ENCODE data around the gene OR1J2. TPM values are rescaled to one million over a fixed set of nuclear protein-coding genes. Genes with fewer than 3 reads are reported as not detected.
"Not testable (repeated sequence)": the region's sequence is repeated elsewhere in the genome, so short reads cannot be mapped to it uniquely, and the experiment has no call there.

OR1J2 gene
- total and polyA plus RNA-seq, 8 donors, result 0.12 TPM; not detected in 7

GRCh38 chr9:122536134-122536533 lies 25.5 kb downstream of the OR1J2 start:
- H3K4me1 ChIP-seq, result no peaks in the 10 kb centered on the region
- intact Hi-C loops (cut with DNase I), result no loop called here
- ATAC-seq (no peak), DNase-seq (no peak), FAIRE-seq (no peak)
- TF ChIP-seq CTCF (IDR thresholded peaks at IDR 0.05), result no peak
- no peak overlapping the region for H3K4me3 ChIP-seq
- H3K36me3 ChIP-seq, result no peaks in the 10 kb centered on the region
- no peaks in the 10 kb centered on the region for H3K27me3 ChIP-seq
- H3K9me3 ChIP-seq, result no peaks in the 10 kb centered on the region
- WGBS, 2 donors, result 90 to 96% methylated on average over 1 of the region's 1 CpG
- H3K27ac ChIP-seq, result no peak overlapping the region

GRCh38 chr9:122537066-122537465 lies 26.5 kb downstream of the OR1J2 start:
- H3K4me3 ChIP-seq; H3K9me3 ChIP-seq; H3K27me3 ChIP-seq; intact Hi-C loops (cut with DNase I); H3K27ac ChIP-seq; H3K4me1 ChIP-seq; DNase-seq; H3K36me3 ChIP-seq; ATAC-seq; FAIRE-seq: not testable (repeated sequence)
- 47 to 51% methylated on average over 7 of the region's 7 CpGs for WGBS, 2 donors

- WGBS, 2 donors, result 35 to 42% methylated on average over 2 of the region's 2 CpGs
- no peak for FAIRE-seq
Measured at GRCh38 chr9:122538757-122539156, 28.2 kb downstream of the OR1J2 start.

GRCh38 chr9:122546196-122546595 lies 35.6 kb downstream of the OR1J2 start:
- no peak for FAIRE-seq

More at GRCh38 chr9:122538757-122539156, 28.2 kb downstream of the OR1J2 start:
- H3K27me3 ChIP-seq, result no peaks in the 10 kb centered on the region
- H3K4me1 ChIP-seq, result no peaks in the 10 kb centered on the region
- H3K27ac ChIP-seq, result no peak overlapping the region
- no peak for DNase-seq
- no peak overlapping the region for H3K4me3 ChIP-seq
- ATAC-seq, result no peak
- TF ChIP-seq CTCF (IDR thresholded peaks at IDR 0.05), result no peak
- no peaks in the 10 kb centered on the region for H3K9me3 ChIP-seq
- no peaks in the 10 kb centered on the region for H3K36me3 ChIP-seq
- intact Hi-C loops (cut with DNase I), result no loop called here

GRCh38 chr9:122551371-122551770 lies 40.8 kb downstream of the OR1J2 start:
- Histone ChIP-seq H3K27me3 (no peaks in the 10 kb centered on the region), H3K9me3 (no peaks in the 10 kb centered on the region), H3K36me3 (no peaks in the 10 kb centered on the region), H3K4me3 (no peak overlapping the region), H3K27ac (no peak overlapping the region), H3K4me1 (no peaks in the 10 kb centered on the region)
- DNase-seq (no peak), FAIRE-seq (no peak), ATAC-seq (no peak)
- WGBS, 2 donors, result 53 to 66% methylated on average over 5 of the region's 5 CpGs
- intact Hi-C loops (cut with DNase I), result no loop called here
- TF ChIP-seq CTCF (IDR thresholded peaks at IDR 0.05), result no peak

More at GRCh38 chr9:122546196-122546595, 35.6 kb downstream of the OR1J2 start:
- 33 to 39% methylated on average over 8 of the region's 8 CpGs for WGBS, 2 donors
- Histone ChIP-seq H3K36me3 (no peaks in the 10 kb centered on the region), H3K4me1 (no peaks in the 10 kb centered on the region), H3K4me3 (no peak overlapping the region), H3K27me3 (no peaks in the 10 kb centered on the region), H3K9me3 (no peaks in the 10 kb centered on the region), H3K27ac (no peak overlapping the region)
- TF ChIP-seq CTCF (IDR thresholded peaks at IDR 0.05), result no peak
- DNase-seq (no peak), ATAC-seq (no peak)
- intact Hi-C loops (cut with DNase I), result no loop called here

All from pancreas (tissue), 10 donors.